HG03108 (cell line): ENCODE measurements around the gene FAAP20.

ENCODE experiments used
- ATAC-seq: cut with Tn5 transposase; IDR thresholded peaks from one replicate; pipeline ENCODE4 v1.9.1; 2021; ENCODE audit warnings: moderate library complexity; ENCODE audit not compliant: unreplicated experiment

The FAAP20 gene

GRCh38 chr1:2180297-2181245 lies 14.0 kb downstream of the FAAP20 start:
- ATAC-seq: no peak

DNA sequence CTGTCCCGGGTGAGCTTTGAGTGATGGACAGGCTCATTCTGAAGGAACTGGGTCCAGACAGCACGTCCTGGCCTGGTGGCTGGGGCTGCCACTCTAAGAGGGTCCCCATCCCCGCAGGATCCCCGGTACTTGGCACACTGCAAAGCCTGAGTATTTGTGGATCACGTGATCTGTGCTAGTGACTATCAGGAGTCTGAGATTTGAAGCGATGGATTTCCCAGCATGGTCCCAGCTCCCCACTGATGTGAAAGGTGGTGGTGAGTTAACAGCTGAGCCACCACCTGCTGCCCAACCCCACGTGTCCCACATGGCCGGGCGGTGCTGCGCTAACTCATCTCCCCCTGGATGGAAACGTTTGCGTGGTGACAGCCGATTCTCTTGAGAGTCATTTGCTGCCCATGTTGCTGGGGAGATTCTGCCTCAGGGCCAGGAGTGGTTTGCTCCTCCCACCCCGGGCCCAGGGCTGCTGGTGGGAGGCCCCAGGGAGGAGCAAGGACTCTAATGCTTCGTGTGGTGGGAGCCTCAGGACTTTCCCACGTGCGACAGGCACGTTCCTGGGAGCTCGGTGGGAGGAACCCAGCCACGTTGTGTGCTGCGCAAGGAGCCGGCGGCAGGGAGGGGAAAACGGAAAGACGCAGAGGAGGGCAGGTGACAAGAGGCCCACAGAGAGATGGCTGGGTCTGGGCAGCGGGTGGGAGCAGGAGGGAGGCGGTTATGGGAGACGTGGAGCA lies 15.1 kb downstream of the FAAP20 start:
- no peak for ATAC-seq

- no peak for ATAC-seq
Measured at GRCh38 chr1:2178875-2179274, 15.7 kb downstream of the FAAP20 start.

DNA sequence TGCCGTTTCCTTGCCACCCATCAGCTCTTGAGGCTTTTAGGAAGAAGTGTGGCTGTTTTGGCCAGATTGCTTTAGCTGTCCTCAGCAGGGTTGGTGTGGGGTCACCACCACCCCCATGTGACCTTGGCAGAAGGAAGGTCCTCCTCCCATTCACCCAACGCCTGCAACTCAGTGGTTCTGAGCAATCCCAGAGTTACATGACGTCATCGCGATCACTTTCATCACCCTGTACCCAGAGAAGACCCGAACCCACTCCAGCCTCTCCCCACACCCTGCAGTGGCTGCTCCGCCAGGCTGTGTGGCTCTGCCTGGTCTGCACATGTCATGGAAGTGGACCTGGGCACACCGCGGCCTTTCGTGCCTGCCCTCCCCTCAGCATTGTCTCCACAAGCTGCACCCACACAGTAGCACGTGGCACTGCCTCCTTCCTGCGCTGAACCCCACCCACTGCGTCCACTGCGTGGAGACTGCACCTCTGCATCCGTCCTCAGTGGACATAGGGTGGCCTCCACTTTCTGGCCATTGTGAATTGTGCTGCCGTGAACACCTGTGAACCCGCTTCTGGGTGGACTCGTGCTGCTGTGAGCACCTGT lies 16.5 kb downstream of the FAAP20 start:
- ATAC-seq: no peak

GRCh38 chr1:2177541-2177940 lies 17.0 kb downstream of the FAAP20 start:
- no peak for ATAC-seq

DNA sequence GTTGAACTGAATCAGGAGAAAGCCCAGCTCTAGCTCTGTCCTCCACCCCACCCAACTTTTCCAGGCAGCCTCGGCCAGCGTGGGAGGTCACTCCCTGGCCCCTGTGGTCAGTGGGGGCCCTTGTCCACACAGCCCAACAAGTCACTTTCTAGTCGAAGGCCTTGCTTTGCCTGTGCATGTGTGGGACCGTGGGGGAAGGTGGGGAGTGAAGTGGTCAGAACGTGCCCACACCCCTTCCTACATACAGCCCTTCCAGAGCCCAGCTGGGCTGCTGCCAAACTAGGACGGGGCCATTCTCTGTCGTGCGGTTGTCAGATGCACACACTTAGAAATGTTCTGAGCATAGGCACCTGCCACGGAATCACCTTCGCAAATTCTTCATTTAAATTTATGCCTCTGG lies 18.0 kb downstream of the FAAP20 start:
- ATAC-seq: no peak

GRCh38 chr1:2175681-2176454 lies 18.7 kb downstream of the FAAP20 start:
- ATAC-seq: no peak

- no peak for ATAC-seq
Measured at GRCh38 chr1:2175055-2175414, 19.5 kb downstream of the FAAP20 start.

DNA sequence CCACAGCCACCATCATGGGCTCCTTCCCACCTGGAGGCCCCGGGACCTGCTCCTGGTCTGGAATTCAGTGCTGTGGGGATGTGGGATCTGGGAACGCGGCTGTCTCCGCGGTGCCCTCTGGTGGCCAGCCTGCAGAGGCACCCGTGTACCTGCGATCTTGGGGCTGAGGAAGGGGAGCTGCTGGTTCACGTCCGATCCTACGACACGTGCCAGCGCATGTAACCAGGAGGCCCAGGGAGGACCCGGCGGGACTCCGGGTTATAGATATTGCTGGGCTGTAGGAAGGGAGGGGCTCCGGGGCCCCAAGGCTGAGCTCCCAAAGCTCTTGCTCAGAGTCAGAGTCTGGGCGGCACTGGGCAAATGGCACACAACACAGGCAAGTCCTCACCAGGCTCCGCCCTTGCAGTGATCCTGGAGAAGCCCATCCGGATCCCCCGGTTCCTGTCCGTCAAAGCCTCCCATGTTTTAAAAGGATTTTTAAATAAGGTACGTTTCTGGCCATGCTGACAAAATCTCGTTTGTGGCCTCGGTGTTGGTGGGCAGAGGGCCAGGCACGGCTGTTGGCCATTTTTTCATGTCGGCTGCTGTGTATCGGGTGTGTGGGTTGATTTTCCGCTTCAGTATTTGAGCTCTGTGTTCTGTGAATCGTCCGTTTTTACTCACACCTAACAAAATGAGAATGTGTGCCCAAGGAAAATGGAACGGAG lies 20.1 kb downstream of the FAAP20 start:
- no peak for ATAC-seq

DNA sequence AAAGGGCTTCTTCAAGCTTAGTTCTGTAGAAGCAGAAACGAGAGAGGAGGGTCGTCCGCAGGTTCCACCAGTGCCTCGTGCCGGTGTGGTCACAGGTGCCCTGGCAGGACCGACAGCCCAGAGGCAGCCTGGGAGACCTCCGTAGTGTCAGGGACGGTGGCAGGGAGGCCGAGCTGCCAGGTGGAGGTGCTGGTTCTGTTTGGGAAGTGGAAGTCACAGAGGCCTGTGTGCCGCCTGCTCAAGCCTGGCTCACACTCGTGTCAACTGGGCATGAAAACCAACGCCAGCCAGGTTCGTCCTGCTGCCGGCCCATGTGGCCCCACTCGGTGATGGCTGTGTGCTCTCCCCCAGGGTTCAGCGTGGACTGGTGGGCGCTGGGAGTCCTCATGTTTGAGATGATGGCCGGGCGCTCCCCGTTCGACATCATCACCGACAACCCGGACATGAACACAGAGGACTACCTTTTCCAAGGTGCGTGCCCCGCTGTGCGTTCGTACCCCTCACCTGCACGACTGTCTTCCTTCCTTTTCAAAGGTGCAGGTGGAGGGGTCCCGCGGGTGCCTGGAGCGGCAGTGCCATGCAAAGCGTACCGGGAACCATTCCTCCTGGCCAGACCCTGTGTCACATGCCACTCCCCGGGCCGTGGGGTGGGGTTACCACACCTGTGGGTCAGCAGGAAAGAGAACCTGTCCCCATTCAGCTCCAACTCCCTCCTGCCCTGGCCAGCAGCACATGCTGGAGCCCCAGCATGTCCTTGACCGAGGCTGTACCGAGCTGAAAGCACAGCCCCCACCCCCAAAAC lies 20.8 kb downstream of the FAAP20 start:
- ATAC-seq: no peak

GRCh38 chr1:2172551-2173146 lies 21.9 kb downstream of the FAAP20 start:
- no peak for ATAC-seq

DNA sequence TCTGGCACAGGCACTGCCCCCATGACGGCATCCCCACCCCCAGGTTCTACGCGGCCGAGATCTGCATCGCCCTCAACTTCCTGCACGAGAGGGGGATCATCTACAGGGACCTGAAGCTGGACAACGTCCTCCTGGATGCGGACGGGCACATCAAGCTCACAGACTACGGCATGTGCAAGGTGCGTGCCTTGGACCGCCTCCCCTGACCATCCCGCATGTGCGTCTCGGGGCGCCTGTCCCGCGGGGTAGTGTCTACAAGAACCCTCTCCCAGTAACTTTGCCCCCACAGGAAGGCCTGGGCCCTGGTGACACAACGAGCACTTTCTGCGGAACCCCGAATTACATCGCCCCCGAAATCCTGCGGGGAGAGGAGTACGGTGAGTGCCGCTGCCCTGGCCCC lies 22.6 kb downstream of the FAAP20 start:
- no peak for ATAC-seq

GRCh38 chr1:2170211-2170610 lies 24.4 kb downstream of the FAAP20 start:
- ATAC-seq: no peak

GRCh38 chr1:2169200-2169836 lies 25.3 kb downstream of the FAAP20 start:
- no peak for ATAC-seq

GRCh38 chr1:2168535-2168934 lies 26.0 kb downstream of the FAAP20 start:
- no peak for ATAC-seq

DNA sequence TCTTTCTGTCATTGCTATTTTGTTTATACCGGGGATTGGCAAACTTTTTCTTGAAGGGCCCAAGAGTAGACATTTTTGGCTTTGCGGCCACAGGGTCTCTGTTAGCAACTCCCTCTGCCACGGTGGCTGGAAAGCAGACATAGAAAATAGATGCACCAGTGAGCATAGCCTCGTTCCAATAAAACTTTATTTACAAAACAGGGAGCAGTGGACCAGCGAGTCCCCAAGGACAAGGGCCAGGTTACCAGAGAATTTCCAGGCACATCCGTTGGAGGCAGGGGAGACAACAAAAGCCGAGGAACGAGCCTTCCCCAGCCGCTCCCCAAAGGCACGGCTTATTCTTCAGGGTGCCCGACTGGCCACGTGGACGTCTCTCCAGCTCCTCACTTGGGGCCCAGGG lies 26.5 kb downstream of the FAAP20 start:
- ATAC-seq: no peak

DNA sequence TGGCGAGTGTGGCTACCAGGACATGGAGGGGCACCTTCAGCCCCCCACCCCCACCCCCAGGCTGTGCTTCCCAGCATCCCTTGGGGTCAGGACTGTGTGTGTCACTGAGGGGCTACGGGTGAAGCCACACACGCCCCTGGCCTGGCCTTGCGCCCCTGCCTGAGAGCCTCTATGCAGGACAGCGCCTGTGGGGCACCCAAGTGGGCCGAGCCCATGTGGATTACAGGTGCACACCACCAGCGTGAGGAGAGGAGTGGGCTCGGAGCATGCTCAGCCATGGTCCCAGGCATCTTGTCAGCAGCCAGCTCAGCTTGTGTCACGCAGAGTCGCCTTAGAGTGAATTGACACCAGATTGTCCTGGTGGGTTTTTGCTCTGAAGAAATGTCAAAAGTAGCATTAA lies 27.9 kb downstream of the FAAP20 start:
- ATAC-seq: no peak

DNA sequence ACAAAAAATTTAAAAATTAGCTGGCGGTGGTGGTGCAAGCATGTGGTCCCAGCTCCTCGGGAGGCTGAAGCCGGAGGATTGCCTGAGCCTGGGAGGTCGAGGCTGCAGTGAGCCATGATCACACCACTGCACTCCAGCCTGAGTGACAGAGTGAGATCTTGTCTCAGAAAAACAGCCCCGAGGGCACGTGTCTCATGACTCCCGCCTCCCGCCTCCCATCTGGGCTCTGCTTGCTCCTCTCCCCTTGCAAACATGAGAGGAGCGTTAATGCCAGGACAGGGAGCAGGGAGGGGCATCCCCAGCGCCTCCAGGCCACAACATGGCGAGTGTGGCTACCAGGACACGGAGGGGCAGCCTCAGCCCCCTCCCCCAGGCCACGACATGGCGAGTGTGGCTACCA lies 28.3 kb downstream of the FAAP20 start:
- no peak for ATAC-seq

- no peak for ATAC-seq
Measured at GRCh38 chr1:2165646-2166045, 28.9 kb downstream of the FAAP20 start.
